HEK293 (cell line): ENCODE results near the gene VCX.

Source experiments
- FEZF1 ChIP-seq: fragments of 450-650 bp; formaldehyde crosslinking; IDR thresholded peaks from 2 replicates; pipeline ENCODE4 v1.5.1; 2016; ENCODE audit warnings: missing biosample characterization, missing genetic modification characterization
- KLF7 ChIP-seq: fragments of 450-650 bp; formaldehyde crosslinking; IDR thresholded peaks from 2 replicates; pipeline ENCODE4 v1.5.1; 2016; ENCODE audit warnings: missing biosample characterization, missing genetic modification characterization, borderline replicate concordance
- MZF1 ChIP-seq: fragments of 450-650 bp; formaldehyde crosslinking; IDR thresholded peaks from 2 replicates; pipeline ENCODE4 v1.5.1; 2017; ENCODE audit warnings: missing biosample characterization, missing genetic modification characterization, borderline replicate concordance
- OSR2 ChIP-seq: fragments of 450-650 bp; formaldehyde crosslinking; IDR thresholded peaks from 2 replicates; pipeline ENCODE4 v1.5.1; 2016; ENCODE audit warnings: missing biosample characterization, missing genetic modification characterization
- OVOL3 ChIP-seq: fragments of 450-650 bp; formaldehyde crosslinking; IDR thresholded peaks from 2 replicates; pipeline ENCODE4 v1.5.1; 2016; ENCODE audit warnings: missing biosample characterization, missing genetic modification characterization
- TCF7L2 ChIP-seq: IDR thresholded peaks from 2 replicates; pipeline ENCODE4 v1.6.1; 2011; ENCODE audit warnings: low read depth, mild to moderate bottlenecking, inconsistent platforms, low read length, moderate library complexity, borderline replicate concordance
- ZNF274 ChIP-seq, 2 experiments: fragments of 200-500 bp in 1 of 2; fragments of 450-650 bp in 1 of 2; sonication (Bioruptor generic) in 1 of 2; formaldehyde crosslinking in 1 of 2; IDR thresholded peaks; 2 replicates each; pipeline versions ENCODE4 v1.5.1 to v1.6.1; 2014 to 2016; ENCODE audit warnings: borderline replicate concordance in 1 of 2, inconsistent platforms in 1 of 2, low read length in 1 of 2, missing biosample characterization in 1 of 2, missing genetic modification characterization in 1 of 2
- ZNF558 ChIP-seq: fragments of 450-650 bp; formaldehyde crosslinking; IDR thresholded peaks from 2 replicates; pipeline ENCODE4 v1.5.1; 2016; ENCODE audit warnings: missing biosample characterization, missing genetic modification characterization
- ZNF560 ChIP-seq: fragments of 450-650 bp; formaldehyde crosslinking; IDR thresholded peaks from 2 replicates; pipeline ENCODE4 v1.5.1; 2017; ENCODE audit warnings: missing biosample characterization, missing genetic modification characterization, borderline replicate concordance
- ZNF670 ChIP-seq: fragments of 450-650 bp; formaldehyde crosslinking; IDR thresholded peaks from 2 replicates; pipeline ENCODE4 v1.5.1; 2016; ENCODE audit warnings: missing biosample characterization, missing genetic modification characterization, low read depth
- ZNF792 ChIP-seq: fragments of 450-650 bp; formaldehyde crosslinking; IDR thresholded peaks from 2 replicates; pipeline ENCODE4 v1.5.1; 2016; ENCODE audit warnings: missing biosample characterization, missing genetic modification characterization

DNA sequence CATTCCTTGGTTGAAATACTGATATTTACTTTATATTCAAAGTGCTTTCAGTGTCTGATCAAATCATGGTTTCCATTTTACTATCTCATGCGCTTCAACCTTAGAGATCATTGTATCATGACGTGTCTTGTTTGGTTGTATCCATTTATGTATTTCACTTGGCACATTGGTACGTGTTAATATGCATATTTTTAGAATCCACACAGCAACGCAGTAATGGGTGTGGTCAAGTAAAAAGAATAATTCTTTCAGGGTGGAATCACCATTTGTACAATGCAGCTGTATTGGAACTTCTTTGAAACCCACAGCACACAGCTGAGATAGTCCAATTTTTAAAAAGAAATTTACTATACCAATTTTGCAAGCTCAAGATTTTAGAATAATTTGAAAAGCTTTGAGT is 29.1 kb downstream of the VCX start:
- no peak for TF ChIP-seq ZNF560 (tag by site-specific recombination)
- TF ChIP-seq MZF1 (tag by site-specific recombination), result no peak
- TF ChIP-seq OSR2 (tag by site-specific recombination), result no peak
- no peak for TF ChIP-seq ZNF792 (tag by site-specific recombination)
- no peak for TF ChIP-seq ZNF670 (tag by site-specific recombination)
- TF ChIP-seq OVOL3 (tag by site-specific recombination), result no peak
- no peak for TF ChIP-seq KLF7 (tag by site-specific recombination)
- TF ChIP-seq ZNF558 (tag by site-specific recombination), result no peak
- no peak for TF ChIP-seq ZNF274 (IDR thresholded peaks at IDR 0.05; ENCODE audit: low read length)
- no peak for TF ChIP-seq ZNF274 (tag by site-specific recombination; IDR thresholded peaks at IDR 0.05; ENCODE audit: borderline replicate concordance)
- no peak for TF ChIP-seq FEZF1 (tag by site-specific recombination)
- TF ChIP-seq TCF7L2, result no peak
